ENCODE data around the gene SYT7. TPM values are rescaled to one million over a fixed set of nuclear protein-coding genes. Genes with fewer than 3 reads are reported as not detected.

SYT7 gene
- total and polyA plus RNA-seq, 7 experiments from 2014 or later, result 0.08 to 0.44 TPM; not detected in 5

DNA sequence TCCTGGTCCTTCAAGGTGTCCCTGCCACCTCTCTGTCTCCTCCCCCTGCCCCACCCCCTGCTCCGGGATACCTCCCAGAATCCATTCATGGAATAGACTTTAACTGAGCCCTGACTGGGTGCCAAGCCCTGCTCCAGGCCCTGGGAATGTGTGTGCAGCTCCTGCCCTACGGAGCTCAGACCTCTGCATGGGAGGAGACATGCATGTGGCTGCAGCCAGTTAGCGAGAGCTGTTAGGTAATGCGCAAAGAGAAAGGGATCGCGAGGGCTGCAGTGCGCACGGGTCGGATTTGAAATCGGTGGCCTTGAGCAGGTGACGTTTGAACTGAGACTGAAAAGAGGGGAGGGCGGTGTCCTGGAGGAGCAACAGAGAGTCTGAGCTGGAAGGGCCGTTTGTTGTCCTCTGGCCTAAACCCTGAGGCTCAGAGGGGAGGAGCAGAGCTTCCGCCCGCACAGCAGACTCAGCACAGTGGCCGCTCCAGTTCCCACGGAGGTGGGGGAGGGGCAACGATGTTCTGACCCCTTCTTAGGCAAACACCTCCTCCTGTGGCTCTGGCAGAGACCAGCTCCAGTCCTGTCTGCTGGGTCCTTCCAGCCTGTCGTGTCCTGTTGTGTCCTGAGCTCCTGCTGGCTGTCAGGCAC, 92.1 kb downstream of the SYT7 start:
- Mint-ChIP-seq H3K4me1 (peaks cover 0 to 3% (median 0%) of the 10 kb centered on the region in 7 donors), H3K27me3 (peaks cover 0 to 6% (median 0%) of the 10 kb centered on the region in 5 donors), H3K36me3 (peaks cover 0 to 25% (median 7%) of the 10 kb centered on the region in 5 donors), H3K27ac (no peak overlapping the region), H3K9me3 (no peaks in the 10 kb centered on the region), H3K4me3 (no peak overlapping the region)
- ChIA-PET CTCF (no interaction called here), POLR2A (no interaction called here)
- intact Hi-C loops (cut with micrococcal nuclease), result no loop called here
- Histone ChIP-seq H3K4me3 (ENCODE audit: low read length) (no peak overlapping the region), H3K36me3 (ENCODE audit: control insufficient read depth in 2 of 3, insufficient read depth in 3 of 3, low read length in 3 of 3) (peaks cover 0 to 4% (median 0%) of the 10 kb centered on the region in 3 experiments), H3K27me3 (ENCODE audit: control insufficient read depth in 2 of 2, insufficient read depth in 2 of 2, low read length in 2 of 2) (no peaks in the 10 kb centered on the region), H3K9me3 (ENCODE audit: control insufficient read depth in 2 of 3, low read length in 3 of 3) (no peaks in the 10 kb centered on the region), H3K27ac (ENCODE audit: low read depth, low read length) (no peak overlapping the region), H3K4me1 (ENCODE audit: control insufficient read depth in 2 of 2, insufficient read depth in 2 of 2, low read length in 2 of 2) (no peaks in the 10 kb centered on the region)
- DNase-seq (no peak), ATAC-seq (no peak)

GRCh38 chr11:61487342-61488025, 93.4 kb downstream of the SYT7 start:
- H3K4me3 Mint-ChIP-seq, result no peak overlapping the region
- ChIA-PET POLR2A (no interaction called here), CTCF (no interaction called here)
- no peaks in the 10 kb centered on the region for H3K4me1 ChIP-seq (ENCODE audit: control insufficient read depth in 2 of 2, insufficient read depth in 2 of 2, low read length in 2 of 2)
- DNase-seq, result no peak
- peaks cover 0 to 15% (median 0%) of the 10 kb centered on the region in 5 donors for H3K27me3 Mint-ChIP-seq
- peaks cover 0 to 4% (median 0%) of the 10 kb centered on the region in 3 experiments for H3K36me3 ChIP-seq (ENCODE audit: control insufficient read depth in 2 of 3, insufficient read depth in 3 of 3, low read length in 3 of 3)
- peaks cover 0 to 3% (median 0%) of the 10 kb centered on the region in 7 donors for H3K4me1 Mint-ChIP-seq
- no peaks in the 10 kb centered on the region for H3K27me3 ChIP-seq (ENCODE audit: control insufficient read depth in 2 of 2, insufficient read depth in 2 of 2, low read length in 2 of 2)
- peaks cover 0 to 25% (median 7%) of the 10 kb centered on the region in 5 donors for H3K36me3 Mint-ChIP-seq
- H3K9me3 ChIP-seq (ENCODE audit: control insufficient read depth in 2 of 3, low read length in 3 of 3), result no peaks in the 10 kb centered on the region
- no peak overlapping the region for H3K27ac ChIP-seq (ENCODE audit: low read depth, low read length)
- no peak for ATAC-seq
- intact Hi-C loops (cut with micrococcal nuclease), result no loop called here
- no peak overlapping the region for H3K27ac Mint-ChIP-seq
- H3K4me3 ChIP-seq (ENCODE audit: low read length), result no peak overlapping the region
- H3K9me3 Mint-ChIP-seq, result no peaks in the 10 kb centered on the region

- Histone ChIP-seq H3K36me3 (ENCODE audit: control insufficient read depth in 2 of 3, insufficient read depth in 3 of 3, low read length in 3 of 3) (peaks cover 0 to 4% (median 0%) of the 10 kb centered on the region in 3 experiments), H3K4me3 (ENCODE audit: low read length) (no peak overlapping the region), H3K9me3 (ENCODE audit: control insufficient read depth in 2 of 3, low read length in 3 of 3) (no peaks in the 10 kb centered on the region), H3K4me1 (ENCODE audit: control insufficient read depth in 2 of 2, insufficient read depth in 2 of 2, low read length in 2 of 2) (no peaks in the 10 kb centered on the region), H3K27ac (ENCODE audit: low read depth, low read length) (no peak overlapping the region), H3K27me3 (ENCODE audit: control insufficient read depth in 2 of 2, insufficient read depth in 2 of 2, low read length in 2 of 2) (no peaks in the 10 kb centered on the region)
- CTCF ChIA-PET, result no interaction called here
- H3K27ac Mint-ChIP-seq, result no peak overlapping the region
- H3K36me3 Mint-ChIP-seq, result peaks cover 0 to 21% (median 7%) of the 10 kb centered on the region in 5 donors
- DNase-seq (no peak), ATAC-seq (no peak)
- POLR2A ChIA-PET, result no interaction called here
- no peak overlapping the region for H3K4me3 Mint-ChIP-seq
- no peaks in the 10 kb centered on the region for H3K9me3 Mint-ChIP-seq
- H3K4me1 Mint-ChIP-seq, result peaks cover 0 to 3% (median 0%) of the 10 kb centered on the region in 7 donors
- H3K27me3 Mint-ChIP-seq, result peaks cover 0 to 11% (median 0%) of the 10 kb centered on the region in 5 donors
- intact Hi-C loops (cut with micrococcal nuclease), result no loop called here
Observed at GRCh38 chr11:61486779-61487178, 94.1 kb downstream of the SYT7 start.

GRCh38 chr11:61486011-61486620, 94.8 kb downstream of the SYT7 start:
- intact Hi-C loops (cut with micrococcal nuclease), result no loop called here
- Histone ChIP-seq H3K27me3 (ENCODE audit: control insufficient read depth in 2 of 2, insufficient read depth in 2 of 2, low read length in 2 of 2) (no peaks in the 10 kb centered on the region), H3K9me3 (ENCODE audit: control insufficient read depth in 2 of 3, low read length in 3 of 3) (no peaks in the 10 kb centered on the region), H3K27ac (ENCODE audit: low read depth, low read length) (no peak overlapping the region), H3K4me1 (ENCODE audit: control insufficient read depth in 2 of 2, insufficient read depth in 2 of 2, low read length in 2 of 2) (no peaks in the 10 kb centered on the region), H3K36me3 (ENCODE audit: control insufficient read depth in 2 of 3, insufficient read depth in 3 of 3, low read length in 3 of 3) (peaks cover 0 to 4% (median 0%) of the 10 kb centered on the region in 3 experiments), H3K4me3 (ENCODE audit: low read length) (no peak overlapping the region)
- Mint-ChIP-seq H3K9me3 (no peaks in the 10 kb centered on the region), H3K36me3 (peaks cover 0 to 21% (median 7%) of the 10 kb centered on the region in 5 donors), H3K4me3 (no peak overlapping the region), H3K27me3 (peaks cover 0 to 14% (median 0%) of the 10 kb centered on the region in 5 donors), H3K4me1 (peaks cover 0 to 5% (median 0%) of the 10 kb centered on the region in 7 donors), H3K27ac (peak overlapping the region in 2 of 9 donors; percentile 41 to 46)
- ChIA-PET POLR2A (interaction anchor here (0.6 kb wide), 1 partner anchor 9 kb away, joined by 3 read pairs; no protein-coding TSS in a partner anchor), CTCF (no interaction called here)
- DNase-seq (no peak), ATAC-seq (peak; percentile 45)

DNA sequence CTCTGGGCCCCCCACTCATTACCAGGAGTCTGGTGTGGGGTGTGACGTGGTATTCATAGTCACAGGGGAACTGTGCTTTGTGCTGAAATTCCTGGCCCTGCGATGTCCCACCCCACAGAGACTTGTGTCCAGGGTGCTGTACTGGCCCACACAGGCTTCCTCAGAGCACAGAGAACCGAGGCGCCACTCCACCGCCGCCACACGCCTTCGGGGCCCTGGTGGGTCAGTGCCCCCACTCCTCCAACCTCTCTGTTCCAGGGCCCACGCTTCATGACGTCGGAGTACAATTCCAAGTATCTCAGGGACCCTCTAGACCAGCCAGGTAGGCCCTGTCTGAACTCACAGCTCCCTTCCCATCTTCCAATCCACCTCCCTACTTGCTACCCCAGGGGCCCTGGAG, 95.8 kb downstream of the SYT7 start:
- H3K4me3 ChIP-seq (ENCODE audit: low read length), result no peak overlapping the region
- H3K36me3 ChIP-seq (ENCODE audit: control insufficient read depth in 2 of 3, insufficient read depth in 3 of 3, low read length in 3 of 3), result peaks cover 0 to 4% (median 0%) of the 10 kb centered on the region in 3 experiments
- ChIA-PET CTCF (no interaction called here), POLR2A (no interaction called here)
- H3K4me3 Mint-ChIP-seq, result no peak overlapping the region
- no peak overlapping the region for H3K27ac Mint-ChIP-seq
- H3K27me3 Mint-ChIP-seq, result peaks cover 0 to 12% (median 0%) of the 10 kb centered on the region in 5 donors
- DNase-seq, result no peak
- H3K4me1 Mint-ChIP-seq, result peaks cover 0 to 11% (median 3%) of the 10 kb centered on the region in 7 donors
- H3K27me3 ChIP-seq (ENCODE audit: control insufficient read depth in 2 of 2, insufficient read depth in 2 of 2, low read length in 2 of 2), result no peaks in the 10 kb centered on the region
- H3K36me3 Mint-ChIP-seq, result peaks cover 0 to 21% (median 7%) of the 10 kb centered on the region in 5 donors
- intact Hi-C loops (cut with micrococcal nuclease), result no loop called here
- no peaks in the 10 kb centered on the region for H3K9me3 ChIP-seq (ENCODE audit: control insufficient read depth in 2 of 3, low read length in 3 of 3)
- no peak overlapping the region for H3K27ac ChIP-seq (ENCODE audit: low read depth, low read length)
- no peaks in the 10 kb centered on the region for H3K9me3 Mint-ChIP-seq
- ATAC-seq, result no peak
- no peaks in the 10 kb centered on the region for H3K4me1 ChIP-seq (ENCODE audit: control insufficient read depth in 2 of 2, insufficient read depth in 2 of 2, low read length in 2 of 2)

DNA sequence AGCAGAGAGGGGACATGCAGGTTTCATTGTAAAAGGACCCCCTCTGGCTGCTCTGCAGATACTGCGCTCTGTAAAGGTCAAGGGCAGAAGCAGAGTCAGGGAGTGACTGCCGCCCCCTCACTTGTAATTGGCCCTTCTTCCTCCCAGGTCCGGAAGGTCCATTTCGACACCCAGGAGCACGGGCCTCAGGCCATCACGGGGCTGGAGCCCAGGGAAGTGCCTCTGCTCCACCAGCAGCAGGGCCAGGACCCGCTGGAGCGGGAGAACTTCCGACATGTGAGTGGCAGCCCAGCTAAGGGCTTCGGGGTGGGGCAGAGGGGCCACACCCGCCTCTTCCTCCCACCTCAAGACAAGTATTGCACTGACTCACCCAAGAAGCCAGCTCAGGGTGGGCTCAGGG, 96.3 kb downstream of the SYT7 start:
- H3K9me3 ChIP-seq (ENCODE audit: control insufficient read depth in 2 of 3, low read length in 3 of 3), result no peaks in the 10 kb centered on the region
- no peak for ATAC-seq
- H3K4me1 Mint-ChIP-seq, result peaks cover 0 to 11% (median 3%) of the 10 kb centered on the region in 7 donors
- CTCF ChIA-PET, result interaction anchor here (0.6 to 1.0 kb wide), 3 partner anchors 38 to 719 kb away, joined by 3 to 6 read pairs (median 5); no protein-coding TSS in a partner anchor
- H3K4me1 ChIP-seq (ENCODE audit: control insufficient read depth in 2 of 2, insufficient read depth in 2 of 2, low read length in 2 of 2), result no peaks in the 10 kb centered on the region
- H3K36me3 ChIP-seq (ENCODE audit: control insufficient read depth in 2 of 3, insufficient read depth in 3 of 3, low read length in 3 of 3), result peaks cover 0 to 4% (median 0%) of the 10 kb centered on the region in 3 experiments
- H3K4me3 Mint-ChIP-seq, result no peak overlapping the region
- no peak for DNase-seq
- POLR2A ChIA-PET, result no interaction called here
- H3K27me3 ChIP-seq (ENCODE audit: control insufficient read depth in 2 of 2, insufficient read depth in 2 of 2, low read length in 2 of 2), result no peaks in the 10 kb centered on the region
- H3K4me3 ChIP-seq (ENCODE audit: low read length), result no peak overlapping the region
- no peak overlapping the region for H3K27ac Mint-ChIP-seq
- H3K9me3 Mint-ChIP-seq, result no peaks in the 10 kb centered on the region
- H3K36me3 Mint-ChIP-seq, result peaks cover 0 to 21% (median 7%) of the 10 kb centered on the region in 5 donors
- peaks cover 0 to 12% (median 0%) of the 10 kb centered on the region in 5 donors for H3K27me3 Mint-ChIP-seq
- no peak overlapping the region for H3K27ac ChIP-seq (ENCODE audit: low read depth, low read length)
- intact Hi-C loops (cut with micrococcal nuclease), result no loop called here
